Vagina (tissue), 2 donors: ENCODE results near the gene ZCCHC3. TPM values are rescaled to one million over a fixed set of nuclear protein-coding genes. Genes with fewer than 3 reads are reported as not detected.

Experiments used
- DNase-seq, 2 donors: peaks; one replicate each; pipeline ENCODE4 v3.0.0-alpha.2; 2017; ENCODE audit errors: extremely low spot score in 2 of 2
- H3K27ac ChIP-seq: fragments of 200-600 bp; sonication (generic); one replicate; pipeline ENCODE4 v1.5.1; 2019
- H3K27me3 ChIP-seq: fragments of 200-600 bp; sonication (generic); one replicate; pipeline ENCODE4 v1.5.1; 2019
- H3K36me3 ChIP-seq, 2 donors: fragments of 200-600 bp; sonication (generic); one replicate each; pipeline ENCODE4 v1.5.1; 2017 to 2019
- H3K4me1 ChIP-seq: fragments of 200-600 bp; sonication (generic); one replicate; pipeline ENCODE4 v1.5.1; 2019
- H3K4me3 ChIP-seq, 2 donors: fragments of 200-600 bp; sonication (generic); 1 replicate in 1 of 2; 2 replicates in 1 of 2; pipeline ENCODE4 v1.5.1; 2016 to 2019
- H3K9me3 ChIP-seq: fragments of 200-600 bp; sonication (generic); one replicate; pipeline ENCODE4 v1.5.1; 2019
- CTCF ChIP-seq, 3 experiments: fragments of 450-650 bp in 2 of 3; fragments of 200-600 bp in 1 of 3; sonication (generic) in 1 of 3; IDR thresholded peaks; one replicate each; pipeline ENCODE4 v1.5.1; 2017 to 2019; ENCODE audit warnings: antibody characterized with exemption in 3 of 3, mild to moderate bottlenecking in 2 of 3, moderate library complexity in 2 of 3
- POLR2A ChIP-seq, 2 donors: fragments of 450-650 bp; IDR thresholded peaks; one replicate each; pipeline ENCODE4 v1.6.1; 2017; ENCODE audit warnings: antibody characterized with exemption in 2 of 2, mild to moderate bottlenecking in 2 of 2, moderate library complexity in 2 of 2
- POLR2AphosphoS5 ChIP-seq, 2 donors: sonication (generic); formaldehyde crosslinking; IDR thresholded peaks; one replicate each; pipeline ENCODE4 v1.9.0; 2017; ENCODE audit warnings: antibody characterized with exemption in 2 of 2, mild to moderate bottlenecking in 2 of 2, low read depth in 1 of 2; ENCODE audit not compliant: insufficient read depth in 1 of 2
- intact Hi-C: fragments of 100-400 bp; cut with DNase I; formaldehyde crosslinking; loops from one replicate; pipeline ENCODE4 v1.15.1; 2023
- total RNA-seq: library from RNA; depleted of rRNA; stranded (reverse); fragments of >200 nt; gene quantifications from one replicate; pipeline ENCODE4 v1.2.3, GENCODE V29; 2016

Gene ZCCHC3
- total RNA-seq, 1 donor from 2014 or later: 13.8 TPM

- Histone ChIP-seq H3K27ac (no peak overlapping the region), H3K4me3 (no peak overlapping the region), H3K9me3 (no peaks in the 10 kb centered on the region), H3K4me1 (peaks cover 32% of the 10 kb centered on the region), H3K36me3 (no peaks in the 10 kb centered on the region), H3K27me3 (no peaks in the 10 kb centered on the region)
- no peak for TF ChIP-seq POLR2AphosphoS5 (IDR thresholded peaks at IDR 0.05; ENCODE audit: insufficient read depth in 1 of 2, low read depth in 1 of 2)
- no peak for TF ChIP-seq CTCF (IDR thresholded peaks at IDR 0.05)
- TF ChIP-seq POLR2A (IDR thresholded peaks at IDR 0.05): no peak
- no peak for DNase-seq
- intact Hi-C loops: no loop called here
Observed at GRCh38 chr20:305745-306144, 8.4 kb downstream of the ZCCHC3 start.

GRCh38 chr20:308427-309038 is 11.2 kb downstream of the ZCCHC3 start:
- TF ChIP-seq POLR2AphosphoS5 (IDR thresholded peaks at IDR 0.05; ENCODE audit: insufficient read depth in 1 of 2, low read depth in 1 of 2) (peak in 1 of 2 donors; percentile 15), CTCF (IDR thresholded peaks at IDR 0.05) (no peak)
- H3K27ac ChIP-seq: peak overlapping the region; percentile 92
- H3K27me3 ChIP-seq: no peaks in the 10 kb centered on the region
- no peak overlapping the region for H3K4me3 ChIP-seq
- DNase-seq: no peak
- H3K9me3 ChIP-seq: no peaks in the 10 kb centered on the region
- intact Hi-C loops: no loop called here
- peaks cover 25% of the 10 kb centered on the region for H3K4me1 ChIP-seq
- H3K36me3 ChIP-seq: no peaks in the 10 kb centered on the region

- intact Hi-C loops: no loop called here
- Histone ChIP-seq H3K27me3 (no peaks in the 10 kb centered on the region), H3K4me3 (peak overlapping the region; percentile 24 to 41), H3K9me3 (no peaks in the 10 kb centered on the region), H3K36me3 (no peaks in the 10 kb centered on the region), H3K27ac (peak overlapping the region; percentile 92), H3K4me1 (peaks cover 25% of the 10 kb centered on the region)
- TF ChIP-seq POLR2AphosphoS5 (IDR thresholded peaks at IDR 0.05; ENCODE audit: insufficient read depth in 1 of 2, low read depth in 1 of 2): no peak
- TF ChIP-seq CTCF (IDR thresholded peaks at IDR 0.05): no peak
- TF ChIP-seq POLR2A (IDR thresholded peaks at IDR 0.05): no peak
- no peak for DNase-seq
Observed at GRCh38 chr20:309306-309840, 12.0 kb downstream of the ZCCHC3 start.

DNA sequence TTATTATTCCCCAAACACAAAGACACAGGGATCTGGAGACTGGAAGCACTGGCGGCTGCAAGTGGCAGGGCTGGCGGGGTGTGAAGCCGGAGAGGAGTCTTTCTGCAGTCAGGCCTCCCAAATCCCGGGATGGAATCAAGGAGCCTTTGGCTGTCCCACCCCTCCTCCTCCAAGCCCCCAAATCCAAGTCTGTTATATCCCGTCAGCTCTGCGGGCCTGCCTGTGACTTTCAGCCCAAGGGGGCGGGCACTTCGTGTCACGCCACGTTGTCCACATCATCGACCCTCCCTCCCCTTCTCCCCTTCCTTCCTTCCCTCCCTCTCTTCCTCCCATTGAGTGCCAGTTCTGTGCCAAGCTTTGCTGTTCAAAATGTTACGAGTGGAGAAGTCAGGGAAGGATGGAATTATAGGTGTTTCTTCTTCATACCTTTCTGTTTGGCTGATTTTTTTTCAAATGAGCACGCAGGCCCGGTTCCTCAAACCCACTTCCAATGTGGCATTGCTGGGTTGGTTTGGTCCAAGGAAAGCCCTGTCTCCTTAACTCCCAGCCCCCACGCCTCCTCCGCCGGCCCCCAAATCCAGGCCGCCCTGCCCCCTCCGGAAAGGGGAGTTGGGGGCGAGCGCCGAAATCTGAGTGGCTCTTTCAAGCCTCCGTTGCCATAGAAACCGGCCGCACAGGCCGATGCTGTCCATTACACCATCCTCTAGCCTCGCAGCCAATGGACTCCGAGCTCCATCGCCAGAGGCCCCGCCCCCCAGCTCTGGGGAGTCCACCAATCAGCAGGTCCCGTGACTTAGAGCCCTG is 12.7 kb downstream of the ZCCHC3 start:
- H3K4me1 ChIP-seq: peaks cover 25% of the 10 kb centered on the region
- no peaks in the 10 kb centered on the region for H3K27me3 ChIP-seq
- H3K4me3 ChIP-seq: peak overlapping the region; percentile 24 to 41
- H3K36me3 ChIP-seq: no peaks in the 10 kb centered on the region
- intact Hi-C loops: no loop called here
- TF ChIP-seq POLR2AphosphoS5 (IDR thresholded peaks at IDR 0.05; ENCODE audit: insufficient read depth in 1 of 2, low read depth in 1 of 2) (peak in 1 of 2 donors; percentile 69), CTCF (IDR thresholded peaks at IDR 0.05) (no peak)
- peak in 1 of 2 donors; percentile 99 for DNase-seq
- no peaks in the 10 kb centered on the region for H3K9me3 ChIP-seq
- peak overlapping the region; percentile 92 for H3K27ac ChIP-seq

DNA sequence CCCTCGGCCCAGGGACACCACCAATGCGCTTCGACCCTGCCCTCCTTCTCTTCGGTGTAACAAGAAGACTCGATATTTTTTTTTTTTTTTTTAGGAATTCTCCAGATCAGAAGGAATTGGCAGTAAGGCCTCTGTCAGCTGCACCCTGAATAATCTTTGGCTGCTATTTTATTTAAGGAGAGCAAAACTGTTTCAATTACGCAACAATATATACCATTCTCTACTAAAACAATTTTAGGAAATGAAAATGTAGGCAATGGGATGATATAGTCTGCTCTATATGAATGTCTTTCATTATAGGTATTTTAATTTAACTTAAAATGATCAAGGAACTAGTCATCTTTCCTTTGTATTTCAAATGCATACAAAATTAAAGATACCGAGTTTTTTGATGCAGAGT is 13.3 kb downstream of the ZCCHC3 start:
- no peaks in the 10 kb centered on the region for H3K36me3 ChIP-seq
- H3K27ac ChIP-seq: peak overlapping the region; percentile 92
- no peaks in the 10 kb centered on the region for H3K27me3 ChIP-seq
- H3K9me3 ChIP-seq: no peaks in the 10 kb centered on the region
- TF ChIP-seq POLR2A (IDR thresholded peaks at IDR 0.05) (no peak), POLR2AphosphoS5 (IDR thresholded peaks at IDR 0.05; ENCODE audit: insufficient read depth in 1 of 2, low read depth in 1 of 2) (peak in 1 of 2 donors; percentile 77)
- intact Hi-C loops: no loop called here
- DNase-seq: no peak
- H3K4me3 ChIP-seq: peak overlapping the region in 1 of 2 donors; percentile 41
- H3K4me1 ChIP-seq: peaks cover 25% of the 10 kb centered on the region
